Mesodermal cell (in vitro differentiated cells): ENCODE results near the gene HLA-E. TPM values are rescaled to one million over a fixed set of nuclear protein-coding genes. Genes with fewer than 3 reads are reported as not detected.

Experiments used
- H3K27ac ChIP-seq: 2 replicates; pipeline ENCODE4 v1.7.0; 2013; ENCODE audit warnings: mild to moderate bottlenecking, low read depth, low read length, moderate library complexity; ENCODE audit not compliant: severe bottlenecking
- H3K36me3 ChIP-seq: 2 replicates; pipeline ENCODE4 v1.7.1; 2013; ENCODE audit warnings: mild to moderate bottlenecking, low read length, moderate library complexity; ENCODE audit not compliant: control insufficient read depth, insufficient read depth
- H3K4me1 ChIP-seq: one replicate; pipeline ENCODE4 v1.7.1; 2013; ENCODE audit warnings: mild to moderate bottlenecking, low read length; ENCODE audit not compliant: insufficient read depth, control insufficient read depth, poor library complexity, severe bottlenecking
- H3K4me3 ChIP-seq: 2 replicates; pipeline ENCODE4 v1.7.0; 2013; ENCODE audit warnings: low read length, control low read depth, mild to moderate bottlenecking; ENCODE audit not compliant: insufficient read depth, poor library complexity, severe bottlenecking; ENCODE audit errors: extremely low read depth
- H3K9me3 ChIP-seq: 2 replicates; pipeline ENCODE4 v1.7.1; 2013; ENCODE audit warnings: mild to moderate bottlenecking, low read length, moderate library complexity; ENCODE audit not compliant: control insufficient read depth
- WGBS, 2 experiments: methylation state at CpG; one replicate each; pipeline ENCODE4 v1.1.5; 2013; ENCODE audit warnings: missing lambda C conversion rate in 2 of 2; ENCODE audit not compliant: insufficient coverage in 2 of 2; 5-methylcytosine and 5-hydroxymethylcytosine counted together
- polyA plus RNA-seq, 2 experiments: library from polyadenylated mRNA; stranded (reverse); fragments of 50-300 nt; gene quantifications; one replicate each; pipeline ENCODE4 v1.2.3, GENCODE V29; 2013

HLA-E gene
- polyA plus RNA-seq (2013, experiment 1 of 2), result 110 TPM
- 75.1 TPM for polyA plus RNA-seq (2013, experiment 2 of 2)

- Histone ChIP-seq H3K4me1 (no peaks in the 10 kb centered on the region), H3K4me3 (peak within 1 kb of the TSS; percentile 92), H3K36me3 (peaks cover 22% of the 10 kb centered on the region), H3K9me3 (no peaks in the 10 kb centered on the region), H3K27ac (peak within 1 kb of the TSS; percentile 77)
- WGBS, 2 experiments, result 10% methylated on average over 44 to 47 of the region's 68 CpGs
These were observed at the start of gene HLA-E for GRCh38 chr6:30489081-30490025. Gene HLA-E (plus strand): TSS chr6:30489509. CDS start chr6:30489532, 23 bp downstream.

- H3K9me3 ChIP-seq, result no peaks in the 10 kb centered on the region
- WGBS, 2 experiments, result 85% methylated on average over 2 of the region's 3 CpGs; no CpG with 5 or more reads in 1 of the 2 experiments
- no peak overlapping the region for H3K27ac ChIP-seq
- no peaks in the 10 kb centered on the region for H3K4me1 ChIP-seq
- no peaks in the 10 kb centered on the region for H3K36me3 ChIP-seq
- H3K4me3 ChIP-seq, result no peak overlapping the region
These were observed 48.1 kb upstream of the HLA-E start for GRCh38 chr6:30441171-30441570.

- Histone ChIP-seq H3K4me1 (no peaks in the 10 kb centered on the region), H3K9me3 (no peaks in the 10 kb centered on the region), H3K36me3 (no peaks in the 10 kb centered on the region), H3K27ac (no peak overlapping the region), H3K4me3 (no peak overlapping the region)
- WGBS, 2 experiments, result 21 to 32% methylated on average over 3 to 10 of the region's 20 CpGs
These were observed 45.5 kb upstream of the HLA-E start for GRCh38 chr6:30443657-30444450.

GRCh38 chr6:30444451-30444742, 44.9 kb upstream of the HLA-E start:
- Histone ChIP-seq H3K27ac (no peak overlapping the region), H3K4me1 (no peaks in the 10 kb centered on the region), H3K4me3 (no peak overlapping the region), H3K36me3 (no peaks in the 10 kb centered on the region), H3K9me3 (no peaks in the 10 kb centered on the region)
- WGBS, 2 experiments, result 65 to 83% methylated on average over 6 to 7 of the region's 8 CpGs

GRCh38 chr6:30446259-30446658, 43.0 kb upstream of the HLA-E start:
- no peak overlapping the region for H3K4me3 ChIP-seq
- 55 to 88% methylated on average over 1 to 2 of the region's 2 CpGs for WGBS, 2 experiments
- no peaks in the 10 kb centered on the region for H3K9me3 ChIP-seq
- no peak overlapping the region for H3K27ac ChIP-seq
- H3K36me3 ChIP-seq, result no peaks in the 10 kb centered on the region
- no peaks in the 10 kb centered on the region for H3K4me1 ChIP-seq

- 0% methylated on average over 1 to 2 of the region's 2 CpGs for WGBS, 2 experiments
- Histone ChIP-seq H3K4me3 (no peak overlapping the region), H3K36me3 (no peaks in the 10 kb centered on the region), H3K4me1 (no peaks in the 10 kb centered on the region), H3K27ac (no peak overlapping the region), H3K9me3 (no peaks in the 10 kb centered on the region)
These were observed 42.1 kb upstream of the HLA-E start for GRCh38 chr6:30447237-30447636.

- 79 to 87% methylated on average over 6 to 7 of the region's 9 CpGs for WGBS, 2 experiments
- no peak overlapping the region for H3K4me3 ChIP-seq
- no peaks in the 10 kb centered on the region for H3K4me1 ChIP-seq
- H3K36me3 ChIP-seq, result no peaks in the 10 kb centered on the region
- H3K27ac ChIP-seq, result no peak overlapping the region
- no peaks in the 10 kb centered on the region for H3K9me3 ChIP-seq
These were observed 38.8 kb upstream of the HLA-E start for GRCh38 chr6:30450548-30450908.

- no peaks in the 10 kb centered on the region for H3K9me3 ChIP-seq
- H3K27ac ChIP-seq, result no peak overlapping the region
- WGBS, 2 experiments, result 62 to 64% methylated on average over 46 to 47 of the region's 55 CpGs
- no peaks in the 10 kb centered on the region for H3K36me3 ChIP-seq
- no peak overlapping the region for H3K4me3 ChIP-seq
- H3K4me1 ChIP-seq, result no peaks in the 10 kb centered on the region
These were observed 38.1 kb upstream of the HLA-E start for GRCh38 chr6:30450909-30451841.

- Histone ChIP-seq H3K27ac (no peak overlapping the region), H3K36me3 (no peaks in the 10 kb centered on the region)
- 91% methylated on average over 37 to 40 of the region's 41 CpGs for WGBS, 2 experiments
These were observed 36.4 kb upstream of the HLA-E start for GRCh38 chr6:30452736-30453507.

More at GRCh38 chr6:30452736-30453507, 36.4 kb upstream of the HLA-E start:
- H3K4me3 ChIP-seq, result no peak overlapping the region
- H3K4me1 ChIP-seq, result no peaks in the 10 kb centered on the region
- no peaks in the 10 kb centered on the region for H3K9me3 ChIP-seq
